Erythroblast (primary cell): ENCODE measurements around the gene DHRS2.

ENCODE experiments used
- GATA1 ChIP-seq: IDR thresholded peaks from 2 replicates; pipeline ENCODE4 v1.6.1; 2011; ENCODE audit warnings: low read depth, mild to moderate bottlenecking, control low read depth, low read length, moderate library complexity
- POLR2A ChIP-seq: IDR thresholded peaks from 2 replicates; pipeline ENCODE4 v1.6.1; 2011; ENCODE audit warnings: mild to moderate bottlenecking, low read length

DNA sequence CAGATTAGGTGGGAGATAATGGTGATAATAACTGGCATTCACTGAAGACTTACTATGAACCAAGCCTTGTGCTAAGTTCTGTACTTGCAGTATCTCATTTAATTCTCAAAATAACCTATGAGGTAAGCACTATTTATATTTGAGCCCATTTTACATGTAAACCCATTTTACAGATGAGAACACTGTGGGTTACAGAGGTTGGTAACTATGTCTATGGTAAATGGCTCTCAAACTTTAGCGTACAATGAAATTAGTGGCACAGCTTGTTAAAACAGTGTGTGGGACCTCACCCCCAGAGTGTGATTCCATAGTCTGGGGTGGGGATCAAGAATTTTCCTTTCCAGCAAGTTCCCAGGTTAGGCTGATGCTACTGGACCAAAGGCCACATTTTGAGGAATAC lies 35.4 kb upstream of the DHRS2 start:
- TF ChIP-seq POLR2A (no peak), GATA1 (no peak)
